IMR-90 (cell line): Measurements from ENCODE around the gene IP6K2. TPM values are rescaled to one million over a fixed set of nuclear protein-coding genes. Genes with fewer than 3 reads are reported as not detected.

Experiments used
- ATAC-seq: fragments of 200-7000 bp; cut with Tn5 transposase; 2 replicates; pipeline ENCODE4 v1.9.1; 2020; ENCODE audit warnings: low read depth, mild to moderate bottlenecking, moderate library complexity
- BruUV-seq: library from RNA; stranded (reverse); fragments of 400-500 nt; replicated peaks from 2 replicates; lab custom pipeline; 2021; lab: Mats Ljungman, UMichigan
- CTCF ChIA-PET: fragments of 300-600 bp; formaldehyde crosslinking; extraction: SDS; loops from one replicate; lab custom pipeline; 2021; ENCODE audit warnings: antibody characterized with exemption; lab: Yijun Ruan, JAX
- POLR2A ChIA-PET: fragments of 300-600 bp; sonication (Branson Sonifier 250); formaldehyde crosslinking; loops from one replicate; lab custom pipeline; 2022; ENCODE audit warnings: antibody characterized with exemption; ENCODE audit not compliant: unreplicated experiment; lab: Charles Lee
- DNase-seq: peaks from one replicate; pipeline ENCODE4 v3.0.0; 2013
- H2AFZ ChIP-seq: replicated peaks from 2 replicates; pipeline ENCODE3; 2013; ENCODE audit warnings: low read length, mild to moderate bottlenecking; ENCODE audit not compliant: poor library complexity
- H2AK5ac ChIP-seq: 2 replicates; pipeline ENCODE4 v1.6.1; 2013; ENCODE audit warnings: low read depth, low read length, inconsistent platforms
- H2AK9ac ChIP-seq: replicated peaks from 2 replicates; pipeline ENCODE3; 2013; ENCODE audit warnings: mild to moderate bottlenecking, low read depth, low read length, moderate library complexity; ENCODE audit not compliant: poor library complexity
- H2BK120ac ChIP-seq: 2 replicates; pipeline ENCODE4 v1.6.1; 2013; ENCODE audit warnings: low read depth, low read length, inconsistent platforms
- H2BK15ac ChIP-seq: 3 replicates; pipeline ENCODE4 v1.6.1; 2013; ENCODE audit warnings: low read depth, low read length, inconsistent platforms
- H2BK20ac ChIP-seq: 2 replicates; pipeline ENCODE4 v1.6.1; 2013; ENCODE audit warnings: low read depth, mild to moderate bottlenecking, inconsistent platforms, low read length, moderate library complexity
- H2BK5ac ChIP-seq: 2 replicates; pipeline ENCODE4 v1.6.1; 2013; ENCODE audit warnings: mild to moderate bottlenecking, low read depth, low read length, inconsistent platforms; ENCODE audit not compliant: poor library complexity, severe bottlenecking
- H3K14ac ChIP-seq: replicated peaks from 2 replicates; pipeline ENCODE4 v1.6.1; 2013; ENCODE audit warnings: low read depth, low read length, inconsistent platforms
- H3K18ac ChIP-seq: 2 replicates; pipeline ENCODE4 v1.6.1; 2013; ENCODE audit warnings: low read depth, low read length, control low read depth
- H3K23ac ChIP-seq: 2 replicates; pipeline ENCODE4 v1.6.1; 2013; ENCODE audit warnings: low read depth, low read length, inconsistent platforms
- H3K27ac ChIP-seq: 2 replicates; pipeline ENCODE4 v1.5.1; 2013; ENCODE audit warnings: mild to moderate bottlenecking, control low read depth, low read length; ENCODE audit not compliant: insufficient read depth
- H3K27me3 ChIP-seq: 2 replicates; pipeline ENCODE4 v1.6.1; 2013; ENCODE audit warnings: low read length; ENCODE audit not compliant: control insufficient read depth, insufficient read depth
- H3K36me3 ChIP-seq: 2 replicates; pipeline ENCODE4 v1.6.1; 2013; ENCODE audit warnings: low read length, mixed read lengths; ENCODE audit not compliant: control insufficient read depth, insufficient read depth
- H3K4ac ChIP-seq: 2 replicates; pipeline ENCODE4 v1.6.1; 2013; ENCODE audit warnings: low read depth, low read length, inconsistent platforms
- H3K4me1 ChIP-seq: 2 replicates; pipeline ENCODE4 v1.6.1; 2013; ENCODE audit warnings: low read length, mixed read lengths; ENCODE audit not compliant: control insufficient read depth, insufficient read depth
- H3K4me2 ChIP-seq: 2 replicates; pipeline ENCODE4 v1.6.1; 2013; ENCODE audit warnings: low read depth, mild to moderate bottlenecking, control low read depth, low read length, moderate library complexity
- H3K4me3 ChIP-seq: 2 replicates; pipeline ENCODE4 v1.5.1; 2013; ENCODE audit warnings: low read depth, mild to moderate bottlenecking, control low read depth, low read length, moderate library complexity; ENCODE audit not compliant: insufficient read depth
- H3K56ac ChIP-seq: 2 replicates; pipeline ENCODE4 v1.6.1; 2013; ENCODE audit warnings: low read length, inconsistent platforms; ENCODE audit not compliant: insufficient read depth; ENCODE audit errors: extremely low read depth
- H3K79me1 ChIP-seq, 2 experiments: 2 replicates each; pipeline ENCODE4 v1.6.1; 2013; ENCODE audit warnings: low read length in 2 of 2, inconsistent platforms in 1 of 2, low read depth in 1 of 2
- H3K9ac ChIP-seq: 2 replicates; pipeline ENCODE4 v1.6.1; 2013; ENCODE audit warnings: low read depth, low read length, control low read depth
- H3K9me1 ChIP-seq: 2 replicates; pipeline ENCODE4 v1.6.1; 2013; ENCODE audit warnings: low read length, inconsistent platforms; ENCODE audit not compliant: insufficient read depth
- H3K9me3 ChIP-seq: 2 replicates; pipeline ENCODE4 v1.6.1; 2013; ENCODE audit warnings: low read length; ENCODE audit not compliant: control insufficient read depth, insufficient read depth
- H4K20me1 ChIP-seq: 2 replicates; pipeline ENCODE4 v1.6.1; 2013; ENCODE audit warnings: low read length, inconsistent platforms; ENCODE audit not compliant: insufficient read depth
- H4K5ac ChIP-seq: 2 replicates; pipeline ENCODE4 v1.6.1; 2013; ENCODE audit warnings: mild to moderate bottlenecking, low read depth, low read length, control low read depth
- H4K8ac ChIP-seq, 2 experiments: 2 replicates each; pipeline ENCODE4 v1.6.1; 2013; ENCODE audit warnings: low read depth in 2 of 2, low read length in 2 of 2, control low read depth in 1 of 2, inconsistent platforms in 1 of 2
- H4K91ac ChIP-seq: 2 replicates; pipeline ENCODE4 v1.6.1; 2013; ENCODE audit warnings: low read depth, low read length, inconsistent platforms; ENCODE audit not compliant: insufficient read depth
- BHLHE40 ChIP-seq: fragments of 150-350 bp; IDR thresholded peaks from 2 replicates; pipeline ENCODE4 v1.6.1; 2016; ENCODE audit warnings: mild to moderate bottlenecking, low read depth, low read length
- CEBPB ChIP-seq: IDR thresholded peaks from 2 replicates; pipeline ENCODE4 v1.6.1; 2012; ENCODE audit warnings: low read depth, low read length, improper control_type of control experiment
- CHD1 ChIP-seq: IDR thresholded peaks from 2 replicates; pipeline ENCODE4 v1.6.1; 2012; ENCODE audit warnings: low read depth, low read length, improper control_type of control experiment
- CTCF ChIP-seq: conservative IDR thresholded peaks from 2 replicates; pipeline ENCODE4 v1.5.1; 2012; ENCODE audit warnings: mild to moderate bottlenecking, low read depth, low read length, improper control_type of control experiment
- ELK1 ChIP-seq: fragments of 150-350 bp; IDR thresholded peaks from 2 replicates; pipeline ENCODE4 v1.6.1; 2016; ENCODE audit warnings: low read depth, mild to moderate bottlenecking, low read length, moderate library complexity, borderline replicate concordance
- FOS ChIP-seq: fragments of 150-350 bp; IDR thresholded peaks from 2 replicates; pipeline ENCODE4 v1.6.1; 2016; ENCODE audit warnings: low read depth, low read length
- MAFK ChIP-seq: IDR thresholded peaks from 2 replicates; pipeline ENCODE4 v1.6.1; 2012; ENCODE audit warnings: low read depth, low read length, improper control_type of control experiment
- MAZ ChIP-seq: IDR thresholded peaks from 2 replicates; pipeline ENCODE4 v1.6.1; 2012; ENCODE audit warnings: low read depth, mild to moderate bottlenecking, low read length, improper control_type of control experiment, moderate library complexity, borderline replicate concordance
- MXI1 ChIP-seq: IDR thresholded peaks from 2 replicates; pipeline ENCODE4 v1.6.1; 2012; ENCODE audit warnings: low read depth, mild to moderate bottlenecking, low read length, moderate library complexity, borderline replicate concordance
- NFE2L2 ChIP-seq: fragments of 150-350 bp; IDR thresholded peaks from 2 replicates; pipeline ENCODE4 v1.6.1; 2016; ENCODE audit warnings: low read depth, mild to moderate bottlenecking, low read length
- POLR2A ChIP-seq: IDR thresholded peaks from 2 replicates; pipeline ENCODE4 v1.6.1; 2012; ENCODE audit warnings: mild to moderate bottlenecking, low read depth, low read length
- RAD21 ChIP-seq: IDR thresholded peaks from 2 replicates; pipeline ENCODE4 v1.6.1; 2012; ENCODE audit warnings: low read length, improper control_type of control experiment
- RFX5 ChIP-seq: IDR thresholded peaks from 2 replicates; pipeline ENCODE4 v1.8.0; 2012; ENCODE audit warnings: low read depth, mild to moderate bottlenecking, low read length, moderate library complexity
- USF2 ChIP-seq: fragments of 150-350 bp; IDR thresholded peaks from 2 replicates; pipeline ENCODE4 v1.6.1; 2017; ENCODE audit warnings: mild to moderate bottlenecking, antibody characterized with exemption, low read length, low read depth
- WGBS, 2 experiments: methylation state at CpG; one replicate each; pipeline versions ENCODE4 v1.1.5 to v1.1.7; 2013; ENCODE audit warnings: missing lambda C conversion rate in 2 of 2; ENCODE audit not compliant: insufficient read length in 1 of 2; ENCODE audit errors: extremely low coverage in 2 of 2; 5-methylcytosine and 5-hydroxymethylcytosine counted together
- dilution Hi-C: fragments of 300-500 bp; cut with HindIII; formaldehyde crosslinking; loops from one replicate; pipeline ENCODE4 v1.14.3; 2018; ENCODE audit warnings: low sequenced_read_pairs; ENCODE audit not compliant: unreplicated experiment
- in situ Hi-C: fragments of 300-500 bp; cut with MboI; formaldehyde crosslinking; loops from 3 replicates; pipeline ENCODE4 v1.14.3; 2019; ENCODE audit warnings: low sequenced_read_pairs, inconsistent platforms, mixed read lengths
- intact Hi-C: fragments of 100-400 bp; cut with micrococcal nuclease; formaldehyde crosslinking; loops from 2 replicates; pipeline ENCODE4 v1.10.0; 2022
- polyA plus RNA-seq, 3 experiments: library from polyadenylated mRNA; depleted of rRNA; stranded (reverse); fragments of >200 nt; gene quantifications; 2 replicates each; pipeline ENCODE4 v1.2.3, GENCODE V29; 2012; ENCODE audit warnings: low replicate concordance in 1 of 3
- total RNA-seq: library from RNA; depleted of rRNA; stranded (reverse); fragments of >200 nt; gene quantifications from 2 replicates; pipeline ENCODE4 v1.2.3, GENCODE V29; 2012

IP6K2 gene
- total and polyA plus RNA-seq, 2 of the 4 experiments (the other 2 are of a cell fraction), result 73.7 to 169 TPM

GRCh38 chr3:48686538-48687219, 30.3 kb downstream of the IP6K2 start:
- H2AK9ac ChIP-seq, result peak overlapping the region; percentile 60
- peak; percentile 10 for DNase-seq
- ChIA-PET POLR2A (interaction anchor here (0.6 kb wide), 2 partner anchors 23 to 110 kb away, joined by 3 to 5 read pairs; no protein-coding TSS in a partner anchor), CTCF (interaction anchor here (1.0 kb wide), 1 partner anchor 53 kb away, joined by 3 read pairs; no protein-coding TSS in a partner anchor)
- 0 out of 2 replicates have a peak overlapping the region, but pooled peaks have one; percentile 31 for H3K56ac ChIP-seq
- H3K18ac ChIP-seq, result no peak overlapping the region
- H4K20me1 ChIP-seq, result peaks cover 44% of the 10 kb centered on the region
- intact Hi-C loops, result loop anchor here (5.0 kb wide), 1 partner anchor 219 kb away; a partner anchor contains a TSS
- BruUV-seq, result no TSS peak
- in situ Hi-C loops, result no loop called here
- H3K9me3 ChIP-seq, result no peaks in the 10 kb centered on the region
- peak overlapping the region; percentile 53 for H2BK5ac ChIP-seq
- H3K79me1 ChIP-seq, result peaks cover 31 to 82% of the 10 kb centered on the region in 2 experiments
- H3K14ac ChIP-seq, result 0 out of 2 replicates have a peak overlapping the region, but pooled peaks have one; percentile 29
- no peaks in the 10 kb centered on the region for H3K27me3 ChIP-seq
- H4K91ac ChIP-seq, result no peak overlapping the region; the same call in 1 of the 2 replicates
- peaks cover 43% of the 10 kb centered on the region for H3K36me3 ChIP-seq
- dilution Hi-C loops, result no loop called here
- WGBS, 2 experiments, result 67% methylated on average over 3 of the region's 10 CpGs; no CpG with 5 or more reads in 1 of the 2 experiments
- H3K4me1 ChIP-seq, result peaks cover 47% of the 10 kb centered on the region
- ATAC-seq, result no peak
- H3K4me3 ChIP-seq, result no peak overlapping the region
- peak overlapping the region in 1 of 2 experiments; percentile 52; a peak in 1 of 4 replicates for H4K8ac ChIP-seq
- no peak overlapping the region for H3K4me2 ChIP-seq
- peak overlapping the region; percentile 53; the same call in 1 of the 2 replicates for H2BK120ac ChIP-seq
- H2AK5ac ChIP-seq, result peak overlapping the region; percentile 70
- 0 out of 3 replicates have a peak overlapping the region, but pooled peaks have one; percentile 6 for H2BK15ac ChIP-seq
- H3K27ac ChIP-seq, result peak overlapping the region; percentile 70; the same call in 1 of the 2 replicates
- H2AFZ ChIP-seq, result peak overlapping the region; percentile 47
- H3K23ac ChIP-seq, result peak overlapping the region; percentile 31
- no peak overlapping the region for H4K5ac ChIP-seq
- no peak overlapping the region for H3K9ac ChIP-seq
- peaks cover 39% of the 10 kb centered on the region for H3K9me1 ChIP-seq
- peak overlapping the region; percentile 23 for H2BK20ac ChIP-seq
- H3K4ac ChIP-seq, result peak overlapping the region; percentile 66
- TF ChIP-seq CEBPB, result no peak
- TF ChIP-seq CHD1, result no peak
- TF ChIP-seq RFX5, result no peak
- no peak for TF ChIP-seq MXI1
- no peak for TF ChIP-seq NFE2L2
- TF ChIP-seq POLR2A, result no peak
- TF ChIP-seq CTCF, result no peak
- no peak for TF ChIP-seq RAD21
- no peak for TF ChIP-seq ELK1
- no peak for TF ChIP-seq FOS
- no peak for TF ChIP-seq MAFK
- no peak for TF ChIP-seq USF2
- TF ChIP-seq BHLHE40, result no peak
- no peak for TF ChIP-seq MAZ
